ENCODE results near the gene ZNF410. TPM values are rescaled to one million over a fixed set of nuclear protein-coding genes. Genes with fewer than 3 reads are reported as not detected.

Gene ZNF410
- total RNA-seq, 3 donors from 2014 or later (not counting 1 experiment from before 2014, with no cell fraction given) = 111 to 118 (median 113) TPM

DNA sequence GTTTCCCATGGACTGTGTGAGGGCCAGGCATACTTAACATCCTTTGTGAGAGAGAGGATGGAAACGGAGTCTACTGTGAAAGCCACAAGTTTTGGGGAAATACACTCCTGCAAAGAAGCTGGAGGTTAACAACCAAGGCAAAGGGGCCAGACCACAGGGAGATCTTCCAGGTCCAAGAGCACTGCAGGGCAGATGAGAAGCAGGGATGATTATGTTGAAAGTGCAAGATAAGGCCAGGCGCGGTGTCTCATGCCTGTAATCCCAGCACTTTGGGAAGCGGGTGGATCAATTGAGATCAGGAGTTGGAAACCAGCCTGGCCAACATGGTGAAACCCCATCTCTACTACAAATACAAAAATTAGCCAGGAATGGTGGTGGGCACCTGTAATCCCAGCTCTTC, 78.6 kb downstream of the ZNF410 start:
- H3K27me3 Mint-ChIP-seq (ENCODE audit: low read depth in 2 of 2) = no peaks in the 10 kb centered on the region
- 89% methylated on average over 4 of the region's 4 CpGs for WGBS (ENCODE audit: insufficient coverage)
- H3K36me3 ChIP-seq (ENCODE audit: control insufficient read depth, insufficient read depth, low read length) = peaks cover 37% of the 10 kb centered on the region
- no peak overlapping the region for H3K27ac ChIP-seq (ENCODE audit: low read length)
- no peak overlapping the region for H3K4me3 ChIP-seq (ENCODE audit: low read length)
- no peaks in the 10 kb centered on the region for H3K9me3 ChIP-seq (ENCODE audit: control insufficient read depth, insufficient read depth, low read length)
- H3K4me1 ChIP-seq (ENCODE audit: control insufficient read depth, insufficient read depth, low read length) = no peaks in the 10 kb centered on the region
- H3K27me3 ChIP-seq (ENCODE audit: control insufficient read depth, insufficient read depth, low read length) = no peaks in the 10 kb centered on the region
- H3K4me1 Mint-ChIP-seq = no peaks in the 10 kb centered on the region
- no peaks in the 10 kb centered on the region for H3K9me3 Mint-ChIP-seq
- no peak for DNase-seq
- peaks cover 20% of the 10 kb centered on the region for H3K36me3 Mint-ChIP-seq
- H3K27ac Mint-ChIP-seq = no peak overlapping the region
- ATAC-seq = no peak
- intact Hi-C loops (cut with micrococcal nuclease) = no loop called here
- TF ChIP-seq, protein P1, sequence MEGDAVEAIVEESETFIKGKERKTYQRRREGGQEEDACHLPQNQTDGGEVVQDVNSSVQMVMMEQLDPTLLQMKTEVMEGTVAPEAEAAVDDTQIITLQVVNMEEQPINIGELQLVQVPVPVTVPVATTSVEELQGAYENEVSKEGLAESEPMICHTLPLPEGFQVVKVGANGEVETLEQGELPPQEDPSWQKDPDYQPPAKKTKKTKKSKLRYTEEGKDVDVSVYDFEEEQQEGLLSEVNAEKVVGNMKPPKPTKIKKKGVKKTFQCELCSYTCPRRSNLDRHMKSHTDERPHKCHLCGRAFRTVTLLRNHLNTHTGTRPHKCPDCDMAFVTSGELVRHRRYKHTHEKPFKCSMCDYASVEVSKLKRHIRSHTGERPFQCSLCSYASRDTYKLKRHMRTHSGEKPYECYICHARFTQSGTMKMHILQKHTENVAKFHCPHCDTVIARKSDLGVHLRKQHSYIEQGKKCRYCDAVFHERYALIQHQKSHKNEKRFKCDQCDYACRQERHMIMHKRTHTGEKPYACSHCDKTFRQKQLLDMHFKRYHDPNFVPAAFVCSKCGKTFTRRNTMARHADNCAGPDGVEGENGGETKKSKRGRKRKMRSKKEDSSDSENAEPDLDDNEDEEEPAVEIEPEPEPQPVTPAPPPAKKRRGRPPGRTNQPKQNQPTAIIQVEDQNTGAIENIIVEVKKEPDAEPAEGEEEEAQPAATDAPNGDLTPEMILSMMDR (IDR thresholded peaks at IDR 0.05) = no peak
- no peak overlapping the region for H3K4me3 Mint-ChIP-seq

DNA sequence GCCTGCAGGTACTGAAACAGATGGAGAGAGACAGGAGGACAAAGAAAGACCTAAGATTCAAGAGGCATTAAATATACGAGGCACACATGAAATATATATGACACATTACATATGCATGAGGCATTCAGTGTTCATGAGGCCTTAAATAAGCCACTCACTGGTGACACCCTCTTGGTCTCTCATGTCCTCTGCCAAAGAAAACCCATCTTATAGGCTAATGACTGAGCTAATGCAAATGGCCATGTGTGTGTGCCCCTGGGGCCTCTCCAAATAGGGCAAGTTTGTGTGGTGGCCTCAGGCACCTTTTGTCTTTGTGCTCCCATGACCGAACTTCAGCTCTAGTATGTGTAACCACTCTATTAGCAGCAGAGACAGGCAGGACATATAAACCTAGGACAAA, 82.2 kb downstream of the ZNF410 start:
- no peak overlapping the region for H3K4me3 Mint-ChIP-seq
- Histone ChIP-seq H3K9me3 (ENCODE audit: control insufficient read depth, insufficient read depth, low read length) (no peaks in the 10 kb centered on the region), H3K36me3 (ENCODE audit: control insufficient read depth, insufficient read depth, low read length) (peaks cover 13% of the 10 kb centered on the region), H3K4me3 (ENCODE audit: low read length) (no peak overlapping the region), H3K27ac (ENCODE audit: low read length) (no peak overlapping the region), H3K4me1 (ENCODE audit: control insufficient read depth, insufficient read depth, low read length) (no peaks in the 10 kb centered on the region), H3K27me3 (ENCODE audit: control insufficient read depth, insufficient read depth, low read length) (no peaks in the 10 kb centered on the region)
- H3K27ac Mint-ChIP-seq = no peak overlapping the region
- H3K4me1 Mint-ChIP-seq = no peaks in the 10 kb centered on the region
- TF ChIP-seq, protein P1 (IDR thresholded peaks at IDR 0.05) = no peak
- no peak for DNase-seq
- intact Hi-C loops (cut with micrococcal nuclease) = no loop called here
- no peak for ATAC-seq
- no peaks in the 10 kb centered on the region for H3K27me3 Mint-ChIP-seq (ENCODE audit: low read depth in 2 of 2)
- peaks cover 8% of the 10 kb centered on the region for H3K36me3 Mint-ChIP-seq
- WGBS (ENCODE audit: insufficient coverage) = 94% methylated on average over 2 of the region's 2 CpGs
- H3K9me3 Mint-ChIP-seq = no peaks in the 10 kb centered on the region

DNA sequence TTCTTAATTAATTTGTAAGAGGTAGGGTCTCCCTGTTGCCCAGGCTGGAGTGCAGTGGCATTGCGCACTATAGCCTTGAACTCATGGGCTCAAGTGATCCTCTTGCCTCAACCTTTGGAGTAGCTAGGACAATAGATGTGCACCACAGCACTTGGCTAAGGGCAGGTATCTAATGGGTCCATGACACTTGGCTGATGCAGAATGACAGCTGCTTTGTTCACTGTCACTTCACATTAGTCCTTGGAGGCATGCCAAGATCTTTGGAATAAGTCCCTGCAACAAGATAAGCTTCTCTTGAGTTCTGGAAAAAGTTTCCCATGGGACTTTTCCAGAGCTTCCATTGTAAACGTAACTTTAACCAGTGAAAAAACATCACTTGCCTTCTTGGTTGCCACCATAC, 86.8 kb downstream of the ZNF410 start:
- DNase-seq = no peak
- Histone ChIP-seq H3K27me3 (ENCODE audit: control insufficient read depth, insufficient read depth, low read length) (no peaks in the 10 kb centered on the region), H3K36me3 (ENCODE audit: control insufficient read depth, insufficient read depth, low read length) (peaks cover 18% of the 10 kb centered on the region), H3K9me3 (ENCODE audit: control insufficient read depth, insufficient read depth, low read length) (no peaks in the 10 kb centered on the region), H3K27ac (ENCODE audit: low read length) (no peak overlapping the region), H3K4me1 (ENCODE audit: control insufficient read depth, insufficient read depth, low read length) (no peaks in the 10 kb centered on the region), H3K4me3 (ENCODE audit: low read length) (no peak overlapping the region)
- TF ChIP-seq, protein P1 (IDR thresholded peaks at IDR 0.05) = no peak
- intact Hi-C loops (cut with micrococcal nuclease) = no loop called here
- H3K27ac Mint-ChIP-seq = no peak overlapping the region
- H3K27me3 Mint-ChIP-seq (ENCODE audit: low read depth in 2 of 2) = no peaks in the 10 kb centered on the region
- no peak overlapping the region for H3K4me3 Mint-ChIP-seq
- WGBS (ENCODE audit: insufficient coverage) = 92% methylated on average over 2 of the region's 2 CpGs
- no peaks in the 10 kb centered on the region for H3K36me3 Mint-ChIP-seq
- H3K4me1 Mint-ChIP-seq = no peaks in the 10 kb centered on the region
- no peak for ATAC-seq
- H3K9me3 Mint-ChIP-seq = no peaks in the 10 kb centered on the region

DNA sequence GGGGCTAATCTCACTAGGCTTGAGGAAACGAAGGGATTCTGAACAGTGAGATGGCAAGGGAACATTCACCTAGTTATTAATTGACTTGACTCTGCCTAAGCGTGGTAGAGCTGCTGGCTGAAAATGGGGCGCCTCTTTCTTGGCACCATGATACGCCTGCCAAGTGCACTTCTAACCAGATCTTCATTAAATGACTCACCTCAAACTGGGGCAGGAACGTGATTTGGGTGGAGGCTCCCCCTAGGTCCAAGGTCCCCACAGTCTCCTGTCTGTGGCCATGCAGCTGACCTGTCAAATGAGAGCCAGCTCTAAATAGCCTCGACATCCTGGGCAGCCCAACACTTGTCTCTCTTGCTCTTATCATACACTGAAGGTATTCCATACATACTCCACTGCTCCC, 89.5 kb downstream of the ZNF410 start:
- Mint-ChIP-seq H3K4me1 (no peaks in the 10 kb centered on the region), H3K27me3 (ENCODE audit: low read depth in 2 of 2) (no peaks in the 10 kb centered on the region), H3K4me3 (no peak overlapping the region), H3K27ac (no peak overlapping the region), H3K36me3 (no peaks in the 10 kb centered on the region), H3K9me3 (no peaks in the 10 kb centered on the region)
- Histone ChIP-seq H3K27ac (ENCODE audit: low read length) (no peak overlapping the region), H3K4me1 (ENCODE audit: control insufficient read depth, insufficient read depth, low read length) (no peaks in the 10 kb centered on the region), H3K4me3 (ENCODE audit: low read length) (no peak overlapping the region), H3K9me3 (ENCODE audit: control insufficient read depth, insufficient read depth, low read length) (no peaks in the 10 kb centered on the region), H3K36me3 (ENCODE audit: control insufficient read depth, insufficient read depth, low read length) (peaks cover 5% of the 10 kb centered on the region), H3K27me3 (ENCODE audit: control insufficient read depth, insufficient read depth, low read length) (no peaks in the 10 kb centered on the region)
- intact Hi-C loops (cut with micrococcal nuclease) = no loop called here
- DNase-seq (no peak), ATAC-seq (no peak)
- WGBS (ENCODE audit: insufficient coverage) = 89% methylated on average over 6 of the region's 6 CpGs
- TF ChIP-seq, protein P1 (IDR thresholded peaks at IDR 0.05) = no peak

Data from natural killer cell (primary cell).